BE2C (cell line): Measurements from ENCODE around the gene REEP1.
"Not testable (repeated sequence)": the region's sequence is repeated elsewhere in the genome, so short reads cannot be mapped to it uniquely, and the experiment has no call there.

Experiments
- DNase-seq: peaks from one replicate; pipeline ENCODE4 v3.0.0-alpha.2; 2020
- H3K27me3 ChIP-seq: fragments of 250-450 bp; sonication (Bioruptor Pico); 2 replicates; pipeline ENCODE4 v1.5.1; 2020; ENCODE audit warnings: mild to moderate bottlenecking
- H3K36me3 ChIP-seq: fragments of 250-450 bp; sonication (Bioruptor Pico); 2 replicates; pipeline ENCODE4 v1.5.1; 2020; ENCODE audit warnings: mild to moderate bottlenecking
- H3K4me1 ChIP-seq: fragments of 250-450 bp; sonication (Bioruptor Pico); 2 replicates; pipeline ENCODE4 v1.5.1; 2020
- H3K4me3 ChIP-seq: 2 replicates; pipeline ENCODE4 v1.5.1; 2011; ENCODE audit warnings: low read depth, low read length
- H3K9me3 ChIP-seq: fragments of 250-450 bp; sonication (Bioruptor Pico); 2 replicates; pipeline ENCODE4 v1.5.1; 2020
- TF ChIP-seq, protein P1 (sequence below): IDR thresholded peaks from 2 replicates; pipeline ENCODE4 v1.5.1; 2012; ENCODE audit warnings: mild to moderate bottlenecking, low read depth, low read length

The REEP1 gene

DNA sequence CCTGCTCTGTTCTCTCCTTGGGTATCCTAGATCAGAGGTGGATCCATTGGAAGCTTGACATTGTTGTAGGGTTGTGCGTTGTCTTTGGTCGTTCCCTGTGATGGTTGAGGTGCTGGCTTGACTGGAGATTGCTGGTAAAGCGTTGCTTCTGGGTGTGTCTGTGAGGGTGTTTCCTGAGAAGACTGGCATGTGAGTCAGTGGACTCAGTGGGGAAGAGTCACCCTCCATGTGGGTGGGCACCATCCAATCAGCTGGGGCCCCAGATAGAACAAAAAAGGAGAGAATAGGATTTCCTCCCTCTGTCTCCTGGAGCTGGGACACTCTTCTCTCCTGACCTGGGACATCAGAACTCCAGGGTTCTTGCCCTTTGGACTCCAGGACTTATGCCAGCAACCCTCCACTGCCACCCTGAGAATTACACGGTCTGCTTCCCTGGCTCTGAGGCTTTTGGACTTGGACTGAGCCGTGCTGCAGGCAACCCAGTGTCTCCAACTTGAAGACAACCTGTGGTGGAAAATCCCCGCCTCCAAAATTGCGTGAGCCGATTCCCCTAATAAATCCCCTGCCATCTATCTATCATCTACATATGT, 14.8 kb upstream of the REEP1 start:
- H3K4me1 ChIP-seq: no peaks in the 10 kb centered on the region
- DNase-seq: no peak
- no peak overlapping the region for H3K4me3 ChIP-seq
- H3K9me3 ChIP-seq: no peaks in the 10 kb centered on the region
- no peaks in the 10 kb centered on the region for H3K27me3 ChIP-seq
- no peaks in the 10 kb centered on the region for H3K36me3 ChIP-seq
- TF ChIP-seq, protein P1, sequence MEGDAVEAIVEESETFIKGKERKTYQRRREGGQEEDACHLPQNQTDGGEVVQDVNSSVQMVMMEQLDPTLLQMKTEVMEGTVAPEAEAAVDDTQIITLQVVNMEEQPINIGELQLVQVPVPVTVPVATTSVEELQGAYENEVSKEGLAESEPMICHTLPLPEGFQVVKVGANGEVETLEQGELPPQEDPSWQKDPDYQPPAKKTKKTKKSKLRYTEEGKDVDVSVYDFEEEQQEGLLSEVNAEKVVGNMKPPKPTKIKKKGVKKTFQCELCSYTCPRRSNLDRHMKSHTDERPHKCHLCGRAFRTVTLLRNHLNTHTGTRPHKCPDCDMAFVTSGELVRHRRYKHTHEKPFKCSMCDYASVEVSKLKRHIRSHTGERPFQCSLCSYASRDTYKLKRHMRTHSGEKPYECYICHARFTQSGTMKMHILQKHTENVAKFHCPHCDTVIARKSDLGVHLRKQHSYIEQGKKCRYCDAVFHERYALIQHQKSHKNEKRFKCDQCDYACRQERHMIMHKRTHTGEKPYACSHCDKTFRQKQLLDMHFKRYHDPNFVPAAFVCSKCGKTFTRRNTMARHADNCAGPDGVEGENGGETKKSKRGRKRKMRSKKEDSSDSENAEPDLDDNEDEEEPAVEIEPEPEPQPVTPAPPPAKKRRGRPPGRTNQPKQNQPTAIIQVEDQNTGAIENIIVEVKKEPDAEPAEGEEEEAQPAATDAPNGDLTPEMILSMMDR: no peak

DNA sequence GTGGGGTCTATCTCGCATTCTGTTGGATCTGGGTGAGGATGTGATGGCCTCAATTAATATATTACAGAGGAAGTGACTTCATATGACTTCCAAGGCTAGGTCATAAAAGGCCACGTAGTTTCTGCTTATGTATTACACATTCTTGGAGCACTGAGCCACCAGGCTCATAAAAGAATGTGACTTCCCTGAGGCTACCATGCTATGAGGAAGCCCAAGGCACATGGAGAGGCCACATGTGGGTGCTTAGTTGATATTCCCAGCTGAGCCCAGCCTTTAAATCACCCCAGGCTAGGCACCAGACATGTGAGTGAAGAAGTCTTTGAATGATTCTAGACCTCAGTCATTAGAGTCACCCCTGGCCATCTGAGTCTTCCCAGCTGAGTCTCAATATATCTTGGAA, 13.3 kb upstream of the REEP1 start:
- no peak for DNase-seq
- TF ChIP-seq, protein P1: no peak
- Histone ChIP-seq H3K4me1 (no peaks in the 10 kb centered on the region), H3K4me3 (no peak overlapping the region), H3K9me3 (no peaks in the 10 kb centered on the region), H3K27me3 (no peaks in the 10 kb centered on the region), H3K36me3 (no peaks in the 10 kb centered on the region)

DNA sequence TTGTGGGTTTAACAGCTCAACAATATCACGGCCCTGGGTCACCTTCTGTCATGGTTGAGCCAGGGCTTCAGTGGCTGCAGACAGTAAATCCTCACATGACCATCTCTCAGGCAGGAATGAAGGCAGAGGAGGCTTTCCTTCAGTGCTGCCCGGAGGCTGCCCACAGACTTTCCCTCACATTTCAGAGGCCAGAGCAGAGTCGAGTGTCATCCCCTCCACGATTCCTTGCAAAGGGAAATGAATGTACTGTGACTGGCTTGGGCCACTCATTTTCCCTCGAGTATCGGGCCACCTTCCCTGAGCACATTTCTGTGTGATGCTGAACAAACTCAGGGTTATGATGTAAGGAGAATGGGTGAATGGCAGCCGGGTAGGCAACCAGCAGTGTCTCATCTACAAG, 10.0 kb upstream of the REEP1 start:
- H3K9me3 ChIP-seq: no peaks in the 10 kb centered on the region
- no peaks in the 10 kb centered on the region for H3K36me3 ChIP-seq
- no peaks in the 10 kb centered on the region for H3K4me1 ChIP-seq
- TF ChIP-seq, protein P1: no peak
- no peak overlapping the region for H3K4me3 ChIP-seq
- no peaks in the 10 kb centered on the region for H3K27me3 ChIP-seq
- no peak for DNase-seq

DNA sequence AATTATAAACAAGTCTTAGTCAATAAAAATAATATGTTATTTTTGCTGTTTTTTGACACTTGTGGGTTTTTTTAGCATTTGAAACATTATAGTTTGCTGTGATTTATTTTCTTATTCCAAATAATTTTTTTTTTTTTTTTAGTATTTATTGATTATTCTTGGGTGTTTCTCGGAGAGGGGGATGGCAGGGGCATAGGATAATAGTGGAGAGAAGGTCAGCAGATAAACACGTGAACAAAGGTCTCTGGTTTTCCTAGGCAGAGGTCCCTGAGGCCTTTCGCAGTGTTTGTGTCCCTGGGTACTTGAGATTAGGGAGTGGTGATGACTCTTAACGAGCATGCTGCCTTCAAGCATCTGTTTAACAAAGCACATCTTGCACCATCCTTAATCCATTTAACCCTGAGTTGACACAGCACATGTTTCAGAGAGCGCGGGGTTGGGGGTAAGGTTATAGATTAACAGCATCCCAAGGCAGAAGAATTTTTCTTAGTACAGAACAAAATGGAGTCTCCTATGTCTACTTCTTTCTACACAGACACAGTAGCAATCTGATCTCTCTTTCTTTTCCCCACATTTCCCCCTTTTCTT, 8.5 kb upstream of the REEP1 start:
- not testable (repeated sequence) for H3K4me1 ChIP-seq, H3K9me3 ChIP-seq, DNase-seq, H3K4me3 ChIP-seq, H3K36me3 ChIP-seq, H3K27me3 ChIP-seq

DNA sequence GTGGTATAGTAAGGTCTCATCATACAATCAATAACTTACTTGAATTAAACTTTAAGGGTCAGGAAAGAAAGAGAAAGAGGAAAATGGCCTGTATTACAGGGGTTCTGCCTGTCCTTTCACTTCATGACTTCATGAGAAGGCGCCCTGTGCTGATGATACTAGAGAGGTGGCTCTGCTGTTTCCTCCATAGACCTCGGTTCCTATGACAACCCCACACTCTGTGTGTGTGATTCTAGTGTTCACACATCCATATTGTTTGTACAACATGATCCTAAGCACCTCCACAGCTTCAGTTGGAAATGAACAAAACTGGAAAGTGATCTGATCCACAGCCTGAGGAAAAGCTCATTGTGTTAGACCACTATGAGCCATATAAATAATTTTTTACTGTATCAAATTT, 7.0 kb upstream of the REEP1 start:
- TF ChIP-seq, protein P1: no peak
- H3K36me3 ChIP-seq: no peaks in the 10 kb centered on the region
- H3K27me3 ChIP-seq: no peaks in the 10 kb centered on the region
- no peak overlapping the region for H3K4me3 ChIP-seq
- H3K9me3 ChIP-seq: no peaks in the 10 kb centered on the region
- DNase-seq: no peak
- no peaks in the 10 kb centered on the region for H3K4me1 ChIP-seq

DNA sequence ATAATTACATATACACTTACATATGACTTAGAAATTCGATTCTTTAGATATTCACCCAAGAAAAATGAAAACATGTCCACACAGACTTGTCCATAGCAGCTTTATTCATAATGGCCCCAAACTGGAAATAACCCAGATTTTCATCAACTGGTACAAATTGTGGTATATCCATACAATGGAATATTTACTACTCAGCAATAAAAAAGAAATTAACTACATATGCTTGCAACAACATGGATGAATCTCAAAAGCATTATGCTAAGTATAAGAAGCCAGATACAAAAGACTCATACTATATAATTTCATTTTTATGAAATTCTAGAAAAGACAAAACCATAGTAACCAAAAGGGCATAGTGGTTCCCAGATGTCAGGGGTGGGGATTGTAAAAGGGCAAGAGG, 5.1 kb upstream of the REEP1 start:
- Histone ChIP-seq H3K36me3 (no peaks in the 10 kb centered on the region), H3K27me3 (peaks cover 11% of the 10 kb centered on the region), H3K9me3 (no peaks in the 10 kb centered on the region), H3K4me3 (no peak overlapping the region), H3K4me1 (no peaks in the 10 kb centered on the region)
- DNase-seq: no peak
- TF ChIP-seq, protein P1: no peak

DNA sequence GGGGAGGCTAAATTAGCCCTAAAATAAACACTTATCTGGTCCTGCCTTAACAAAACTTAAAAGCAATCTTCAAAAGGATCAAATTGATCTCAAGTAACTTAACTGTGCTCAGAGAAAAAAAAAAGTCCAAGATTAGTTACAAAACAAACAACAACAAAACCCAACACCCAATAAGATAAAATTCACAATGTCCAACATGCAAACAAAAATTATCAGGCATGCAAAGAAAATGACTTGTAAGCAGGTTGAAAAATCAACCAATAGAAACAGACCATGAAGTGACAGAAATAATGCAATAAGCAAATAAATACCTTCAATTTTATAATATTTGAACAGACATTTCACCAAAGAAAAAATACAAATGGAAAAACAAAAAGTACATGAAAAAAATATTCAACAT, 4.0 kb upstream of the REEP1 start:
- TF ChIP-seq, protein P1: no peak
- peaks cover 15% of the 10 kb centered on the region for H3K27me3 ChIP-seq
- H3K4me3 ChIP-seq: no peak overlapping the region
- no peaks in the 10 kb centered on the region for H3K9me3 ChIP-seq
- DNase-seq: no peak
- no peaks in the 10 kb centered on the region for H3K4me1 ChIP-seq
- H3K36me3 ChIP-seq: no peaks in the 10 kb centered on the region
